OCI-LY7 (cell line): ENCODE data around the gene LTA4H. TPM values are rescaled to one million over a fixed set of nuclear protein-coding genes. Genes with fewer than 3 reads are reported as not detected.

Experiments
- BruUV-seq: library from RNA; stranded (reverse); fragments of 400-500 nt; replicated peaks from 2 replicates; lab custom pipeline; 2021; lab: Mats Ljungman, UMichigan
- CTCF ChIA-PET: fragments of 300-600 bp; sonication (Branson Sonifier 250); formaldehyde crosslinking; loops from one replicate; lab custom pipeline; 2022; ENCODE audit warnings: antibody characterized with exemption; ENCODE audit not compliant: unreplicated experiment; lab: Charles Lee
- POLR2A ChIA-PET: fragments of 300-600 bp; sonication (Branson Sonifier 250); formaldehyde crosslinking; loops from one replicate; lab custom pipeline; 2022; ENCODE audit warnings: antibody characterized with exemption; lab: Charles Lee
- DNase-seq: peaks from one replicate; pipeline ENCODE4 v3.0.0-alpha.2; 2015; ENCODE audit warnings: low spot score
- H2AFZ ChIP-seq: fragments of 200-600 bp; sonication (generic), shearing (Covaris generic); 2 replicates; pipeline ENCODE4 v1.6.1; 2014; ENCODE audit warnings: mild to moderate bottlenecking, antibody characterized with exemption, low read length, moderate library complexity
- H3K27ac ChIP-seq: fragments of 200-600 bp; sonication (generic); 2 replicates; pipeline ENCODE4 v1.5.1; 2014; ENCODE audit warnings: mixed run types, low read depth, mild to moderate bottlenecking, moderate library complexity, low read length, inconsistent platforms; ENCODE audit not compliant: poor library complexity, severe bottlenecking
- H3K36me3 ChIP-seq: fragments of 200-600 bp; sonication (generic); 2 replicates; pipeline ENCODE4 v1.6.1; 2014; ENCODE audit warnings: mild to moderate bottlenecking, antibody characterized with exemption, low read length, moderate library complexity, mixed read lengths; ENCODE audit not compliant: insufficient read depth
- H3K4me1 ChIP-seq: fragments of 200-600 bp; sonication (generic); 2 replicates; pipeline ENCODE4 v1.5.1; 2014; ENCODE audit warnings: mild to moderate bottlenecking, low read length; ENCODE audit not compliant: insufficient read depth, poor library complexity, severe bottlenecking
- H3K4me2 ChIP-seq: fragments of 200-600 bp; sonication (generic); 2 replicates; pipeline ENCODE4 v1.6.1; 2014; ENCODE audit warnings: mild to moderate bottlenecking, low read length
- H3K4me3 ChIP-seq: fragments of 200-600 bp; sonication (generic); 2 replicates; pipeline ENCODE4 v1.5.1; 2014; ENCODE audit warnings: mild to moderate bottlenecking, low read depth, low read length; ENCODE audit not compliant: poor library complexity, severe bottlenecking
- H3K79me2 ChIP-seq: fragments of 200-600 bp; sonication (generic); 2 replicates; pipeline ENCODE4 v1.6.1; 2016; ENCODE audit warnings: low read depth, mild to moderate bottlenecking, low read length, moderate library complexity, mixed read lengths; ENCODE audit not compliant: insufficient read depth
- H3K9me2 ChIP-seq: fragments of 200-600 bp; sonication (generic); 2 replicates; pipeline ENCODE4 v1.6.1; 2016; ENCODE audit warnings: mild to moderate bottlenecking, low read length, mixed read lengths; ENCODE audit not compliant: insufficient read depth
- H3K9me3 ChIP-seq: fragments of 200-600 bp; sonication (generic); 2 replicates; pipeline ENCODE4 v1.6.1; 2014; ENCODE audit warnings: mild to moderate bottlenecking, mixed run types, low read length, mixed read lengths
- H4K20me1 ChIP-seq: fragments of 200-600 bp; sonication (generic); 2 replicates; pipeline ENCODE4 v1.6.1; 2014; ENCODE audit warnings: mild to moderate bottlenecking, antibody characterized with exemption, low read length, moderate library complexity, mixed read lengths; ENCODE audit not compliant: insufficient read depth
- CTCF ChIP-seq: fragments of 200-600 bp; sonication (generic); conservative IDR thresholded peaks from 2 replicates; pipeline ENCODE4 v1.5.1; 2014; ENCODE audit warnings: mild to moderate bottlenecking, antibody characterized with exemption, low read length, moderate library complexity, mixed read lengths
- EZH2phosphoT487 ChIP-seq: fragments of 200-600 bp; sonication (generic); IDR thresholded peaks from 2 replicates; pipeline ENCODE4 v1.6.1; 2018; ENCODE audit warnings: low read depth, borderline replicate concordance, mild to moderate bottlenecking, mixed run types, antibody characterized with exemption, low read length, moderate library complexity, mixed read lengths
- intact Hi-C: fragments of 100-400 bp; cut with micrococcal nuclease; formaldehyde crosslinking; loops from one replicate; pipeline ENCODE4 v1.10.0; 2022; ENCODE audit not compliant: unreplicated experiment
- total RNA-seq, 2 experiments: library from RNA; depleted of rRNA in 1 of 2; stranded (reverse); fragments of >200 nt in 1 of 2; shearing (Covaris generic) in 1 of 2; gene quantifications; 2 replicates each; pipeline ENCODE4 v1.2.3, GENCODE V29; 2014 to 2022

Gene LTA4H
- total RNA-seq, 2 experiments from 2014 or later, result 86.7 to 122 TPM

- H3K9me2 ChIP-seq, result no peaks in the 10 kb centered on the region
- no peak overlapping the region for H3K4me3 ChIP-seq
- intact Hi-C loops, result loop anchor here (10.0 kb wide), 2 partner anchors 292 to 372 kb away; no protein-coding TSS in a partner anchor
- peaks cover 7% of the 10 kb centered on the region for H3K4me1 ChIP-seq
- no peaks in the 10 kb centered on the region for H3K9me3 ChIP-seq
- POLR2A ChIA-PET, result no interaction called here
- H3K79me2 ChIP-seq, result no peaks in the 10 kb centered on the region
- CTCF ChIA-PET, result no interaction called here
- H3K36me3 ChIP-seq, result peaks cover 20% of the 10 kb centered on the region
- DNase-seq, result no peak
- no TSS peak for BruUV-seq
- H2AFZ ChIP-seq, result no peak overlapping the region
- H3K27ac ChIP-seq, result no peak overlapping the region
- no peaks in the 10 kb centered on the region for H4K20me1 ChIP-seq
- H3K4me2 ChIP-seq, result no peak overlapping the region
- TF ChIP-seq CTCF, result no peak
- no peak for TF ChIP-seq EZH2phosphoT487
Observed at GRCh38 chr12:95997276-95997675, 38.1 kb downstream of the LTA4H start.

GRCh38 chr12:95996034-95996658 is 39.2 kb downstream of the LTA4H start, which contains the start of gene HAL:
HAL (minus strand) TSS chr12:95996344; CDS start chr12:95995910, 434 bp downstream.
- no peaks in the 10 kb centered on the region for H3K9me3 ChIP-seq
- H3K4me3 ChIP-seq, result no peak within 1 kb of the TSS
- peaks cover 7% of the 10 kb centered on the region for H3K4me1 ChIP-seq
- no peak within 1 kb of the TSS for H3K4me2 ChIP-seq
- H2AFZ ChIP-seq, result no peak within 1 kb of the TSS
- H3K9me2 ChIP-seq, result no peaks in the 10 kb centered on the region
- intact Hi-C loops, result loop anchor here (10.0 kb wide), 2 partner anchors 291 to 371 kb away; no protein-coding TSS in a partner anchor
- no peak for DNase-seq
- H3K79me2 ChIP-seq, result no peaks in the 10 kb centered on the region
- TF ChIP-seq CTCF (no peak), EZH2phosphoT487 (no peak)
- POLR2A ChIA-PET, result interaction anchor here (0.6 kb wide), 1 partner anchor 490 kb away, joined by 4 read pairs; no protein-coding TSS in a partner anchor
- peaks cover 13% of the 10 kb centered on the region; the same call in 1 of the 2 replicates for H3K36me3 ChIP-seq
- H4K20me1 ChIP-seq, result no peaks in the 10 kb centered on the region
- CTCF ChIA-PET, result interaction anchor here (0.8 kb wide), 1 partner anchor 79 kb away, joined by 3 read pairs; no protein-coding TSS in a partner anchor
- H3K27ac ChIP-seq, result no peak within 1 kb of the TSS
- BruUV-seq, result no TSS peak
